H9 (cell line): ENCODE results near the gene ZNF267. TPM values are rescaled to one million over a fixed set of nuclear protein-coding genes. Genes with fewer than 3 reads are reported as not detected.
"Not testable (repeated sequence)": the region's sequence is repeated elsewhere in the genome, so short reads cannot be mapped to it uniquely, and the experiment has no call there.

Source experiments
- DNase-seq: peaks from one replicate; pipeline ENCODE4 v3.0.0-alpha.2; 2017
- H2AFZ ChIP-seq: one replicate; pipeline ENCODE4 v1.6.1; 2013; ENCODE audit warnings: mild to moderate bottlenecking, low read length, control low read depth, moderate library complexity
- H2AK5ac ChIP-seq: 2 replicates; pipeline ENCODE4 v1.6.1; 2013; ENCODE audit warnings: low read length, control low read depth, mixed read lengths; ENCODE audit not compliant: insufficient read length
- H2BK120ac ChIP-seq: one replicate; pipeline ENCODE4 v1.6.1; 2013; ENCODE audit warnings: low read depth, mild to moderate bottlenecking, low read length, control low read depth, inconsistent platforms; ENCODE audit not compliant: poor library complexity, severe bottlenecking
- H2BK12ac ChIP-seq: 2 replicates; pipeline ENCODE4 v1.6.1; 2013; ENCODE audit warnings: low read length, control low read depth, mixed read lengths, low read depth; ENCODE audit not compliant: insufficient read length
- H2BK15ac ChIP-seq: 2 replicates; pipeline ENCODE4 v1.6.1; 2013; ENCODE audit warnings: low read depth, low read length, control low read depth
- H2BK20ac ChIP-seq: one replicate; pipeline ENCODE4 v1.6.1; 2013; ENCODE audit warnings: low read depth, mild to moderate bottlenecking, low read length, control low read depth, inconsistent platforms; ENCODE audit not compliant: poor library complexity, severe bottlenecking
- H2BK5ac ChIP-seq: 2 replicates; pipeline ENCODE4 v1.6.1; 2013; ENCODE audit warnings: low read length, control low read depth, mixed read lengths; ENCODE audit not compliant: insufficient read length
- H3K14ac ChIP-seq: 2 replicates; pipeline ENCODE4 v1.6.1; 2013; ENCODE audit warnings: low read length, control low read depth; ENCODE audit not compliant: insufficient read depth
- H3K18ac ChIP-seq: 2 replicates; pipeline ENCODE4 v1.6.1; 2013; ENCODE audit warnings: low read depth, mild to moderate bottlenecking, mixed read lengths, low read length, control low read depth; ENCODE audit not compliant: insufficient read length
- H3K23ac ChIP-seq: 2 replicates; pipeline ENCODE4 v1.6.1; 2013; ENCODE audit warnings: low read length, control low read depth, mixed read lengths, low read depth; ENCODE audit not compliant: insufficient read length
- H3K23me2 ChIP-seq: 2 replicates; pipeline ENCODE4 v1.6.1; 2013; ENCODE audit warnings: low read depth, mild to moderate bottlenecking, mixed read lengths, low read length, control low read depth; ENCODE audit not compliant: insufficient read length, poor library complexity, severe bottlenecking
- H3K27ac ChIP-seq: 2 replicates; pipeline ENCODE4 v1.5.1; 2013; ENCODE audit warnings: low read length, control low read depth, mixed read lengths, low read depth; ENCODE audit not compliant: insufficient read length
- H3K27me3 ChIP-seq: 2 replicates; pipeline ENCODE4 v1.6.1; 2013; ENCODE audit warnings: low read length, control low read depth, inconsistent platforms; ENCODE audit not compliant: insufficient read depth
- H3K4ac ChIP-seq: 2 replicates; pipeline ENCODE4 v1.6.1; 2013; ENCODE audit warnings: low read depth, mild to moderate bottlenecking, control low read depth, inconsistent platforms, low read length, moderate library complexity
- H3K4me1 ChIP-seq: 2 replicates; pipeline ENCODE4 v1.6.1; 2013; ENCODE audit warnings: low read length, control low read depth, inconsistent platforms; ENCODE audit not compliant: insufficient read depth
- H3K4me2 ChIP-seq: 2 replicates; pipeline ENCODE4 v1.6.1; 2013; ENCODE audit warnings: low read length, control low read depth, mixed read lengths; ENCODE audit not compliant: insufficient read length, insufficient read depth
- H3K56ac ChIP-seq: 2 replicates; pipeline ENCODE4 v1.6.1; 2013; ENCODE audit warnings: low read depth, mild to moderate bottlenecking, mixed read lengths, low read length, control low read depth; ENCODE audit not compliant: insufficient read length
- H3K79me1 ChIP-seq: 2 replicates; pipeline ENCODE4 v1.6.1; 2013; ENCODE audit warnings: low read depth, mild to moderate bottlenecking, moderate library complexity, low read length, control low read depth, inconsistent platforms; ENCODE audit not compliant: insufficient read depth, poor library complexity, severe bottlenecking
- H3K79me2 ChIP-seq: 2 replicates; pipeline ENCODE4 v1.6.1; 2013; ENCODE audit warnings: low read length, control low read depth, inconsistent platforms; ENCODE audit not compliant: insufficient read depth
- H3K9ac ChIP-seq: 2 replicates; pipeline ENCODE4 v1.6.1; 2013; ENCODE audit warnings: low read length, control low read depth, mixed read lengths; ENCODE audit not compliant: insufficient read length; ENCODE audit errors: extremely low read depth
- H3K9me3 ChIP-seq: one replicate; pipeline ENCODE4 v1.6.1; 2013; ENCODE audit warnings: low read depth, low read length, inconsistent platforms; ENCODE audit not compliant: control insufficient read depth
- H3T11ph ChIP-seq: one replicate; pipeline ENCODE4 v1.6.1; 2013; ENCODE audit warnings: mild to moderate bottlenecking, low read length, control low read depth, inconsistent platforms
- H4K20me1 ChIP-seq: one replicate; pipeline ENCODE4 v1.6.1; 2013; ENCODE audit not compliant: control insufficient read depth, insufficient read length, insufficient read depth
- H4K5ac ChIP-seq: 2 replicates; pipeline ENCODE4 v1.6.1; 2013; ENCODE audit warnings: low read depth, mild to moderate bottlenecking, mixed read lengths, low read length, control low read depth; ENCODE audit not compliant: insufficient read length
- H4K8ac ChIP-seq: replicated peaks from 2 replicates; pipeline ENCODE4 v1.6.1; 2013; ENCODE audit warnings: low read length, control low read depth, mixed read lengths, low read depth; ENCODE audit not compliant: insufficient read length
- H4K91ac ChIP-seq: 2 replicates; pipeline ENCODE4 v1.6.1; 2013; ENCODE audit warnings: low read depth, mild to moderate bottlenecking, moderate library complexity, mixed read lengths, low read length, control low read depth; ENCODE audit not compliant: insufficient read length
- H3K27ac Mint-ChIP-seq, 3 experiments: 2 replicates in 2 of 3; 3 replicates in 1 of 3; pipeline ENCODE4 v1.8.0; 2020 to 2021; ENCODE audit warnings: mixed read lengths in 3 of 3, mild to moderate bottlenecking in 1 of 3, moderate library complexity in 1 of 3
- H3K27me3 Mint-ChIP-seq: 2 replicates; pipeline ENCODE4 v1.8.0; 2021; ENCODE audit warnings: low read depth, mild to moderate bottlenecking, moderate library complexity, mixed read lengths
- H3K36me3 Mint-ChIP-seq, 3 experiments: 2 replicates in 2 of 3; 3 replicates in 1 of 3; pipeline ENCODE4 v1.8.0; 2020 to 2021; ENCODE audit warnings: low read depth in 3 of 3, mixed read lengths in 3 of 3; ENCODE audit not compliant: insufficient read depth in 1 of 3
- H3K4me1 Mint-ChIP-seq, 2 experiments: 2 replicates each; pipeline ENCODE4 v1.8.0; 2020; ENCODE audit warnings: mixed read lengths in 2 of 2
- H3K4me3 Mint-ChIP-seq, 2 experiments: 2 replicates in 1 of 2; 3 replicates in 1 of 2; pipeline ENCODE4 v1.8.0; 2020 to 2021; ENCODE audit warnings: mild to moderate bottlenecking in 2 of 2, mixed read lengths in 2 of 2, moderate library complexity in 1 of 2
- H3K9me3 Mint-ChIP-seq, 2 experiments: 2 replicates in 1 of 2; 3 replicates in 1 of 2; pipeline ENCODE4 v1.8.0; 2020; ENCODE audit warnings: mild to moderate bottlenecking in 2 of 2, mixed read lengths in 2 of 2, moderate library complexity in 1 of 2
- CTCF ChIP-seq: fragments of 200-600 bp; sonication (generic); conservative IDR thresholded peaks from 3 replicates; pipeline ENCODE4 v1.8.0; 2021; ENCODE audit warnings: antibody characterized with exemption, mild to moderate bottlenecking
- WGBS: extraction: QIAGEN DNeasy Blood & Tissue Kit; methylation state at CpG from one replicate; pipeline ENCODE4 v1.1.7; 2013; ENCODE audit warnings: missing lambda C conversion rate, low lambda C conversion rate, mixed read lengths; ENCODE audit not compliant: insufficient read length; ENCODE audit errors: extremely low coverage; 5-methylcytosine and 5-hydroxymethylcytosine counted together
- total RNA-seq: library from RNA; stranded (reverse); gene quantifications from 2 replicates; pipeline ENCODE4 v1.2.1, GENCODE V29; 2021

Gene ZNF267
- total RNA-seq, 1 experiment from 2014 or later = 36.1 TPM

GRCh38 chr16:31842864-31843263 is 30.7 kb upstream of the ZNF267 start:
- no peak overlapping the region for H2BK120ac ChIP-seq
- H3K23me2 ChIP-seq = no peaks in the 10 kb centered on the region
- no peak overlapping the region for H3K27ac ChIP-seq
- H3K23ac ChIP-seq = no peak overlapping the region
- H3K14ac ChIP-seq = no peak overlapping the region
- H2AFZ ChIP-seq = no peak overlapping the region
- Mint-ChIP-seq H3K27ac (no peak overlapping the region), H3K4me1 (no peaks in the 10 kb centered on the region), H3K27me3 (peaks cover 2% of the 10 kb centered on the region), H3K36me3 (peaks cover 12 to 24% (median 20%) of the 10 kb centered on the region in 3 experiments; a peak in 6 of 7 replicates), H3K4me3 (no peak overlapping the region), H3K9me3 (peaks cover 93 to 94% of the 10 kb centered on the region in 2 experiments)
- H3K79me2 ChIP-seq = no peaks in the 10 kb centered on the region
- H4K20me1 ChIP-seq = no peaks in the 10 kb centered on the region
- H3K4me1 ChIP-seq = no peaks in the 10 kb centered on the region
- no CpG with 5 or more reads among the region's 7 CpGs for WGBS
- H2BK12ac ChIP-seq = no peak overlapping the region
- H3K9me3 ChIP-seq = peaks cover 67% of the 10 kb centered on the region
- H2BK5ac ChIP-seq = no peak overlapping the region
- no peak overlapping the region for H3K9ac ChIP-seq
- H2BK15ac ChIP-seq = no peak overlapping the region
- no peak for DNase-seq
- H2AK5ac ChIP-seq = no peak overlapping the region
- H4K5ac ChIP-seq = no peak overlapping the region
- no peak overlapping the region for H4K8ac ChIP-seq
- H3K56ac ChIP-seq = no peak overlapping the region
- H3K18ac ChIP-seq = no peak overlapping the region
- no peaks in the 10 kb centered on the region for H3K79me1 ChIP-seq
- H3K4ac ChIP-seq = no peak overlapping the region
- H4K91ac ChIP-seq = no peak overlapping the region
- H3K27me3 ChIP-seq = no peaks in the 10 kb centered on the region
- H3T11ph ChIP-seq = no peak overlapping the region
- no peak overlapping the region for H2BK20ac ChIP-seq
- TF ChIP-seq CTCF = no peak
- no peak overlapping the region for H3K4me2 ChIP-seq

- H2BK5ac ChIP-seq, H2BK120ac ChIP-seq, H2AFZ ChIP-seq, H3K4me1 ChIP-seq, H4K91ac ChIP-seq, DNase-seq, H3K14ac ChIP-seq, H4K20me1 ChIP-seq, H3K27me3 ChIP-seq, H3K27me3 Mint-ChIP-seq, H2BK20ac ChIP-seq, H3K4me3 Mint-ChIP-seq, H3K4me1 Mint-ChIP-seq, H4K8ac ChIP-seq, H3K9ac ChIP-seq, H3K4ac ChIP-seq, H3K27ac Mint-ChIP-seq, H3K4me2 ChIP-seq, H3K18ac ChIP-seq, H4K5ac ChIP-seq, H2BK15ac ChIP-seq, H3K23me2 ChIP-seq, H3K79me2 ChIP-seq, H3T11ph ChIP-seq, H3K27ac ChIP-seq, H2BK12ac ChIP-seq, H3K23ac ChIP-seq, H3K56ac ChIP-seq, H3K79me1 ChIP-seq, H2AK5ac ChIP-seq: not testable (repeated sequence)
- no CpG with 5 or more reads among the region's 2 CpGs for WGBS
- Mint-ChIP-seq H3K9me3 (peaks cover 84 to 88% of the 10 kb centered on the region in 2 experiments), H3K36me3 (peaks cover 16 to 32% (median 19%) of the 10 kb centered on the region in 3 experiments)
- peaks cover 71% of the 10 kb centered on the region for H3K9me3 ChIP-seq
Measured at GRCh38 chr16:31848572-31848971, 25.0 kb upstream of the ZNF267 start.
